GM21447 (cell line): Measurements from ENCODE around the gene HCAR2.
A peak's percentile ranks its signal among the peaks of the same experiment; 100 is the strongest.
"Not testable (repeated sequence)": the region's sequence is repeated elsewhere in the genome, so short reads cannot be mapped to it uniquely, and the experiment has no call there.

Experiments
- ATAC-seq: cut with Tn5 transposase; IDR thresholded peaks from one replicate; pipeline ENCODE4 v1.9.1; 2021; ENCODE audit not compliant: unreplicated experiment

The HCAR2 gene

GRCh38 chr12:122702890-122703611 lies at the start of gene HCAR2:
Gene HCAR2 (minus strand): TSS chr12:122703357. CDS start chr12:122703283, 74 bp downstream.
- not testable (repeated sequence) for ATAC-seq

- ATAC-seq = peak; percentile 92
Measured at GRCh38 chr12:122752464-122753318, 49.5 kb upstream of the HCAR2 start, which contains the start of gene DENR. Gene DENR (plus strand): TSS chr12:122752824. CDS start chr12:122753702, 878 bp downstream.

GRCh38 chr12:122750781-122751515 lies 47.8 kb upstream of the HCAR2 start:
- not testable (repeated sequence) for ATAC-seq

GRCh38 chr12:122749569-122750332 lies 46.6 kb upstream of the HCAR2 start:
- ATAC-seq = no peak

GRCh38 chr12:122747224-122748135 lies 44.3 kb upstream of the HCAR2 start:
- no peak for ATAC-seq

GRCh38 chr12:122743895-122744525 lies 40.9 kb upstream of the HCAR2 start:
- no peak for ATAC-seq

- ATAC-seq = no peak
Measured at GRCh38 chr12:122740351-122740750, 37.2 kb upstream of the HCAR2 start.

GRCh38 chr12:122738571-122738970 lies 35.4 kb upstream of the HCAR2 start:
- no peak for ATAC-seq

GRCh38 chr12:122732611-122733010 lies 29.5 kb upstream of the HCAR2 start:
- no peak for ATAC-seq

- no peak for ATAC-seq
Measured at GRCh38 chr12:122732170-122732569, 29.0 kb upstream of the HCAR2 start.

GRCh38 chr12:122730215-122731014 lies 27.3 kb upstream of the HCAR2 start, which contains the start of gene HCAR1:
Gene HCAR1 (minus strand): TSS chr12:122730844. CDS start chr12:122730339, 505 bp downstream.
- ATAC-seq = no peak

GRCh38 chr12:122729583-122730214 lies 26.5 kb upstream of the HCAR2 start:
- ATAC-seq = no peak

GRCh38 chr12:122726080-122726558 lies 23.0 kb upstream of the HCAR2 start:
- no peak for ATAC-seq

- no peak for ATAC-seq
Measured at GRCh38 chr12:122725452-122726079, 22.4 kb upstream of the HCAR2 start.

- ATAC-seq = no peak
Measured at GRCh38 chr12:122724641-122725243, 21.6 kb upstream of the HCAR2 start.

- no peak for ATAC-seq
Measured at GRCh38 chr12:122722387-122722786, 19.2 kb upstream of the HCAR2 start.
